Esophagus squamous epithelium (tissue), 5 donors: ENCODE results near the gene BCAM. TPM values are rescaled to one million over a fixed set of nuclear protein-coding genes. Genes with fewer than 3 reads are reported as not detected.

ENCODE experiments used
- DNase-seq: peaks from one replicate; lab custom pipeline; 2025; lab: John Stamatoyannopoulos, UW
- H3K27ac ChIP-seq, 4 donors: fragments of 200-600 bp; sonication (generic); one replicate each; pipeline ENCODE4 v1.5.1; 2016 to 2019; ENCODE audit warnings: mild to moderate bottlenecking in 1 of 4
- H3K27me3 ChIP-seq, 4 donors: fragments of 200-600 bp; sonication (generic); 1 replicate in 3 of 4; 2 replicates in 1 of 4; pipeline versions ENCODE4 v1.5.1 to v1.6.0; 2017 to 2021; ENCODE audit warnings: antibody characterized with exemption in 1 of 4
- H3K36me3 ChIP-seq, 3 donors: fragments of 200-600 bp; sonication (generic); one replicate each; pipeline ENCODE4 v1.5.1; 2016 to 2019
- H3K4me1 ChIP-seq, 3 donors: fragments of 200-600 bp; sonication (generic); one replicate each; pipeline ENCODE4 v1.5.1; 2017 to 2019
- H3K4me3 ChIP-seq, 4 donors: fragments of 200-600 bp; sonication (generic); 1 replicate in 3 of 4; 2 replicates in 1 of 4; pipeline ENCODE4 v1.5.1; 2016 to 2019; ENCODE audit warnings: mild to moderate bottlenecking in 2 of 4, moderate library complexity in 1 of 4
- H3K9me3 ChIP-seq, 3 donors: fragments of 200-600 bp; sonication (generic); one replicate each; pipeline ENCODE4 v1.5.1; 2016 to 2019
- POLR2A ChIP-seq, 4 donors: fragments of 450-650 bp; IDR thresholded peaks; one replicate each; pipeline ENCODE4 v1.6.1; 2017; ENCODE audit warnings: antibody characterized with exemption in 4 of 4, mild to moderate bottlenecking in 4 of 4, moderate library complexity in 3 of 4
- WGBS, 2 donors: methylation state at CpG; one replicate each; pipeline ENCODE4 v1.1.5; 2018; 5-methylcytosine and 5-hydroxymethylcytosine counted together
- intact Hi-C: fragments of 100-400 bp; cut with DNase I; formaldehyde crosslinking; loops from one replicate; pipeline ENCODE4 v1.15.0; 2022
- total RNA-seq, 4 donors: library from RNA; depleted of rRNA; stranded (reverse); fragments of >200 nt; gene quantifications; one replicate each; pipeline ENCODE4 v1.1.0, GENCODE V29; 2016
- TF ChIP-seq, protein P1 (sequence below), 6 experiments: fragments of 450-650 bp in 4 of 6; fragments of 200-600 bp in 2 of 6; sonication (generic) in 2 of 6; IDR thresholded peaks; one replicate each; pipeline ENCODE4 v1.5.1; 2016 to 2019; ENCODE audit warnings: antibody characterized with exemption in 6 of 6, mild to moderate bottlenecking in 4 of 6, moderate library complexity in 4 of 6
- donor health status: DM: yes; HTN: yes; CAD: no.

BCAM gene
- total RNA-seq, 4 donors from 2014 or later = 7.2 to 24.8 (median 17.6) TPM

DNA sequence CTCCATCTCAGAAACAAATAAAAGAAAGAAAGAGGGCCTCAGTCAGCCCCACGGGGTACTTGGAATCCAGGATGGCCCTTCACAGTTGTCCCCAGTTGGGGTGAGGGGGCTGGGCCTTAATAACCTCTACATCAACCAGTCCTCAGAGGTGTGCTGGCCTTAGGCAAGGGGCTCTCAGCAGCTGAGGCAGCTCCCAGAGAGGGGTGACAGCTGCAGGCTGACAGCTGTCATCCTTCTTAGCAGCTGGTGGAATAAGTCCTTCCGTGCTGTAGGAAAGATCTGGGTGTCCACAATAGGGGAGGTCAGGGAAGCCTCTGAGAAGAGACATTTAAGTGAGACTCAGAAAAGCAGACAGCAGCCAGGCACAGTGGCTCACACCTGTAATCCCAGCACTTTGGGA lies 7.4 kb downstream of the BCAM start:
- Histone ChIP-seq H3K27me3 (peaks cover 0 to 9% (median 0%) of the 10 kb centered on the region in 4 donors), H3K27ac (no peak overlapping the region), H3K36me3 (peaks cover 0 to 35% (median 0%) of the 10 kb centered on the region in 3 donors), H3K9me3 (no peaks in the 10 kb centered on the region), H3K4me1 (peaks cover 4 to 14% (median 4%) of the 10 kb centered on the region in 3 donors), H3K4me3 (no peak overlapping the region)
- 84 to 100% methylated on average over 1 to 2 of the region's 2 CpGs for WGBS, 2 donors
- TF ChIP-seq, protein P1, sequence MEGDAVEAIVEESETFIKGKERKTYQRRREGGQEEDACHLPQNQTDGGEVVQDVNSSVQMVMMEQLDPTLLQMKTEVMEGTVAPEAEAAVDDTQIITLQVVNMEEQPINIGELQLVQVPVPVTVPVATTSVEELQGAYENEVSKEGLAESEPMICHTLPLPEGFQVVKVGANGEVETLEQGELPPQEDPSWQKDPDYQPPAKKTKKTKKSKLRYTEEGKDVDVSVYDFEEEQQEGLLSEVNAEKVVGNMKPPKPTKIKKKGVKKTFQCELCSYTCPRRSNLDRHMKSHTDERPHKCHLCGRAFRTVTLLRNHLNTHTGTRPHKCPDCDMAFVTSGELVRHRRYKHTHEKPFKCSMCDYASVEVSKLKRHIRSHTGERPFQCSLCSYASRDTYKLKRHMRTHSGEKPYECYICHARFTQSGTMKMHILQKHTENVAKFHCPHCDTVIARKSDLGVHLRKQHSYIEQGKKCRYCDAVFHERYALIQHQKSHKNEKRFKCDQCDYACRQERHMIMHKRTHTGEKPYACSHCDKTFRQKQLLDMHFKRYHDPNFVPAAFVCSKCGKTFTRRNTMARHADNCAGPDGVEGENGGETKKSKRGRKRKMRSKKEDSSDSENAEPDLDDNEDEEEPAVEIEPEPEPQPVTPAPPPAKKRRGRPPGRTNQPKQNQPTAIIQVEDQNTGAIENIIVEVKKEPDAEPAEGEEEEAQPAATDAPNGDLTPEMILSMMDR (IDR thresholded peaks at IDR 0.05) = no peak
- TF ChIP-seq POLR2A (IDR thresholded peaks at IDR 0.05) = no peak
- DNase-seq = no peak
- intact Hi-C loops = no loop called here

- 87 to 95% methylated on average over 3 to 6 of the region's 8 CpGs for whole genome bisulfite sequencing, 2 donors
- H3K27ac ChIP-seq = no peak overlapping the region
- peaks cover 0 to 35% (median 0%) of the 10 kb centered on the region in 3 donors for H3K36me3 ChIP-seq
- DNase-seq = no peak
- H3K4me1 ChIP-seq = peaks cover 4 to 20% (median 4%) of the 10 kb centered on the region in 3 donors
- TF ChIP-seq, protein P1 (IDR thresholded peaks at IDR 0.05) = no peak
- TF ChIP-seq POLR2A (IDR thresholded peaks at IDR 0.05) = no peak
- H3K4me3 ChIP-seq = no peak overlapping the region
- intact Hi-C loops = no loop called here
- peaks cover 0 to 9% (median 0%) of the 10 kb centered on the region in 4 donors for H3K27me3 ChIP-seq
- no peaks in the 10 kb centered on the region for H3K9me3 ChIP-seq
Observed at GRCh38 chr19:44817725-44818465, 9.0 kb downstream of the BCAM start.

GRCh38 chr19:44818466-44819031 lies 9.6 kb downstream of the BCAM start:
- intact Hi-C loops = no loop called here
- no peak overlapping the region for H3K4me3 ChIP-seq
- H3K27ac ChIP-seq = no peak overlapping the region
- peaks cover 0 to 9% (median 0%) of the 10 kb centered on the region in 4 donors for H3K27me3 ChIP-seq
- H3K9me3 ChIP-seq = no peaks in the 10 kb centered on the region
- WGBS, 2 donors = 89 to 90% methylated on average over 15 to 18 of the region's 20 CpGs
- peaks cover 4 to 20% (median 4%) of the 10 kb centered on the region in 3 donors for H3K4me1 ChIP-seq
- peaks cover 0 to 30% (median 0%) of the 10 kb centered on the region in 3 donors for H3K36me3 ChIP-seq
- DNase-seq = no peak
- no peak for TF ChIP-seq POLR2A (IDR thresholded peaks at IDR 0.05)
- TF ChIP-seq, protein P1 (IDR thresholded peaks at IDR 0.05) = no peak

GRCh38 chr19:44819246-44819832 lies 10.4 kb downstream of the BCAM start:
- H3K4me3 ChIP-seq = no peak overlapping the region

More at GRCh38 chr19:44819246-44819832, 10.4 kb downstream of the BCAM start:
- peaks cover 4 to 20% (median 4%) of the 10 kb centered on the region in 3 donors for H3K4me1 ChIP-seq
- peaks cover 0 to 22% (median 0%) of the 10 kb centered on the region in 3 donors for H3K36me3 ChIP-seq
- peaks cover 0 to 9% (median 0%) of the 10 kb centered on the region in 4 donors for H3K27me3 ChIP-seq
- TF ChIP-seq POLR2A (IDR thresholded peaks at IDR 0.05) = no peak
- TF ChIP-seq, protein P1 (IDR thresholded peaks at IDR 0.05) = no peak
- WGBS, 2 donors = 90 to 95% methylated on average over 10 to 20 of the region's 28 CpGs
- DNase-seq = no peak
- intact Hi-C loops = no loop called here
- no peaks in the 10 kb centered on the region for H3K9me3 ChIP-seq
- H3K27ac ChIP-seq = no peak overlapping the region
